Coronary artery (tissue), 2 donors: ENCODE data around the gene NCKAP1.
"Not testable (repeated sequence)": the region's sequence is repeated elsewhere in the genome, so short reads cannot be mapped to it uniquely, and the experiment has no call there.

ENCODE experiments used
- DNase-seq: peaks from one replicate; pipeline ENCODE4 v3.0.0-alpha.2; 2017; ENCODE audit warnings: low spot score
- H3K27ac ChIP-seq, 2 donors: fragments of 200-600 bp; sonication (generic); one replicate each; pipeline ENCODE4 v1.5.1; 2016 to 2019
- H3K4me3 ChIP-seq: fragments of 200-600 bp; sonication (generic); 2 replicates; pipeline ENCODE4 v1.5.1; 2016; ENCODE audit warnings: mild to moderate bottlenecking, moderate library complexity
- TF ChIP-seq, protein P1 (sequence below): fragments of 200-600 bp; sonication (generic); IDR thresholded peaks from one replicate; pipeline ENCODE4 v1.5.1; 2019; ENCODE audit warnings: antibody characterized with exemption

NCKAP1 gene

DNA sequence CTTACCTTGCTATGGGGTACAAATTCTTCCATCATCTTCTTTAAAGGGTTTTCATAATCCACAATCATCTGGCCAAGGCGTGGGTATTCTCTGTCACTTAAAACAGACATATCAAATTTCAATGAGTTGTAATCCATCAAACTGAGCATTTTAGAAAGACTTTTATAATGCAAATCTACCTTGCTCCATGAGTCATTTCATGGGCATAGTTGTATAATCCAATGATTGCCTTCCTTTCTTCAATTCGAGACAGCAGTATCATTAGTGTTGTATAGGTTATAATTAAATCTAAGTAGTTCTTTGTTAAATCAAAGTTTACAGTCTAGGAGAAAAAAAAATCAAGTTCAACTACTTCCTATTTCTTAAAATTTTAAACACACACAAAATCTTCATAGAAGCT, 36.3 kb downstream of the NCKAP1 start:
- no peak for DNase-seq
- Histone ChIP-seq H3K4me3 (no peak overlapping the region), H3K27ac (no peak overlapping the region)
- TF ChIP-seq, protein P1, sequence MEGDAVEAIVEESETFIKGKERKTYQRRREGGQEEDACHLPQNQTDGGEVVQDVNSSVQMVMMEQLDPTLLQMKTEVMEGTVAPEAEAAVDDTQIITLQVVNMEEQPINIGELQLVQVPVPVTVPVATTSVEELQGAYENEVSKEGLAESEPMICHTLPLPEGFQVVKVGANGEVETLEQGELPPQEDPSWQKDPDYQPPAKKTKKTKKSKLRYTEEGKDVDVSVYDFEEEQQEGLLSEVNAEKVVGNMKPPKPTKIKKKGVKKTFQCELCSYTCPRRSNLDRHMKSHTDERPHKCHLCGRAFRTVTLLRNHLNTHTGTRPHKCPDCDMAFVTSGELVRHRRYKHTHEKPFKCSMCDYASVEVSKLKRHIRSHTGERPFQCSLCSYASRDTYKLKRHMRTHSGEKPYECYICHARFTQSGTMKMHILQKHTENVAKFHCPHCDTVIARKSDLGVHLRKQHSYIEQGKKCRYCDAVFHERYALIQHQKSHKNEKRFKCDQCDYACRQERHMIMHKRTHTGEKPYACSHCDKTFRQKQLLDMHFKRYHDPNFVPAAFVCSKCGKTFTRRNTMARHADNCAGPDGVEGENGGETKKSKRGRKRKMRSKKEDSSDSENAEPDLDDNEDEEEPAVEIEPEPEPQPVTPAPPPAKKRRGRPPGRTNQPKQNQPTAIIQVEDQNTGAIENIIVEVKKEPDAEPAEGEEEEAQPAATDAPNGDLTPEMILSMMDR: no peak

- TF ChIP-seq, protein P1: no peak
- Histone ChIP-seq H3K27ac (no peak overlapping the region), H3K4me3 (no peak overlapping the region)
- no peak for DNase-seq
Observed at GRCh38 chr2:183000846-183001245, 37.4 kb downstream of the NCKAP1 start.

DNA sequence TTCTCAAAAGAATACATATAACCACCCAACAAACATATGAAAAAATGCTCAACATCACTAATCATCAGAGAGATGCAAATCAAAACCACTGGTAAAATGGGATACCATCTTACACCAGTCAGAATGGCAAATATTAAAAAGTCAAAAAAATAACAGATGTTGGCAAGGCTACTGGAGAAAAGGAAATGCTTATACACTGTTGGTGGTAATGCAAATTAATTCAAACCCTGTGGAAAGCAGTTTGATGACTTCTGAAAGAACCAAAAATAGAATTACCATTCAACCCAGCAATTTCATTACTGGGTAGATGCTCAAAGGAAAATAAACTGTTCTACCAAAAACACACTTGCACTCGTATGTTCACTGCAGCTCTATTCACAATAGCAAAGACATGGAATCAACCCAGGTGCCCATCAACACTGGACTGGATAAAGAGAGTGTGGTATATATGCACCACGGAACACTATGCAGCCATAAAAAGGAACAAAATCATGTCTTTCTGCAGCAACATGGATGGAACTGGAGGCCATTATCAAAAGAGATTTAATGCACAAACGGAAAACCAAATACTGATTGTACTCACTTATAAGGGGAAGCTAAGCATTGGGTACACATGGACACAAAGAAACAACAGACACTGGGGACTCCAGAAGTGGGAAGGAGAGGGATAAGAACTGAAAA, 38.8 kb downstream of the NCKAP1 start:
- H3K4me3 ChIP-seq: no peak overlapping the region
- no peak overlapping the region for H3K27ac ChIP-seq
- DNase-seq: no peak
- TF ChIP-seq, protein P1: no peak

- TF ChIP-seq, protein P1: no peak
- H3K4me3 ChIP-seq: no peak overlapping the region
- no peak overlapping the region for H3K27ac ChIP-seq
- no peak for DNase-seq
Observed at GRCh38 chr2:182994228-182994912, 43.9 kb downstream of the NCKAP1 start.

- no peak overlapping the region for H3K4me3 ChIP-seq
- DNase-seq: no peak
- H3K27ac ChIP-seq: no peak overlapping the region
- TF ChIP-seq, protein P1: no peak
Observed at GRCh38 chr2:182982941-182983340, 55.3 kb downstream of the NCKAP1 start.

DNA sequence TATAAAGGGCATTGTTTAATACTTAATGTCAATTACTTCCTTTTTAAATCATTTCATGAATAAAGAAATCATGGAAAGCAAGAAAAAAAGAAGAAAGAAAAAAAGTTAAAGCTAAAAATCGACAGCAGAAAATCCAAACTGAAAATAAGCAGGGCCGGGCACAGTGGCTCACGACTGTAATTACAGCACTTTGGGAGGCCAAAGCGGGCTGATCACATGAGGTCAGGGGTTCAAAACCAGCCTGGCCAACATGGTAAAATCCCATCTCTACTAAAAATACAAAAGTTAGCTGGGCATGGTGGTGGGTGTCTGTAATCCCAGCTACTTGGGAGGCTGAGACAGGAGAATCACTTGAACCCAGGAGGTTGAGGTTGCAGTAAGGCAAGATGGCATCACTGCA, 56.8 kb downstream of the NCKAP1 start:
- not testable (repeated sequence) for DNase-seq

GRCh38 chr2:182980652-182981051, 57.6 kb downstream of the NCKAP1 start:
- TF ChIP-seq, protein P1: no peak
- Histone ChIP-seq H3K4me3 (no peak overlapping the region), H3K27ac (no peak overlapping the region)
- no peak for DNase-seq

More for the DNA sequence above, 56.8 kb downstream of the NCKAP1 start:
- H3K27ac ChIP-seq, H3K4me3 ChIP-seq: not testable (repeated sequence)
